Measurements from ENCODE around the gene MYO18B.

MYO18B gene

DNA sequence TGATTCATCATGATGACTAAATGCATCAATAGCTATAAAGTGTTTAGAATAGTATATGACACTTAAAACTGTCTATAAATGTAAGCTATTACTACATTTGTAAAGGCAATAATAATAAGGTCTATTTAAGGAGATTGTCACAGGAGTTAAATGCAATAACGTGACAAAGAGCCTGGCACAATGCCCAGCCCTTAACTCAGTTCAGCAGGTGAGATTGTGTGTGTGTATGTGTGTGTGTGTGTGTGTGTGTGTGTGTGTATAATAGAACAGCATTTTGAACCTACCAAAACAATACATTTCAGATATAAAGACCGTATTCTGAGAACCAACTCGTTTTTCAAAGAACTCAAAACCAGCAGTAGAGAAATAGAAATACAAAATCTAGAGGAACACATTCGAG is 177.5 kb downstream of the MYO18B start:
- H3K27me3 ChIP-seq (ENCODE audit: low read depth, low read length): peaks cover 5% of the 10 kb centered on the region
- no peaks in the 10 kb centered on the region for H3K9me3 ChIP-seq (ENCODE audit: control insufficient read depth in 1 of 2, low read length in 2 of 2)
- H3K36me3 ChIP-seq (ENCODE audit: control insufficient read depth in 1 of 2, insufficient read depth in 2 of 2, low read length in 2 of 2): no peaks in the 10 kb centered on the region
- no peaks in the 10 kb centered on the region for H3K4me1 ChIP-seq (ENCODE audit: control insufficient read depth in 1 of 2, insufficient read depth in 2 of 2, low read length in 2 of 2)
- no peak overlapping the region for H3K27ac ChIP-seq (ENCODE audit: low read length)
- H3K4me3 ChIP-seq (ENCODE audit: low read depth in 1 of 2, low read length in 2 of 2): no peak overlapping the region

DNA sequence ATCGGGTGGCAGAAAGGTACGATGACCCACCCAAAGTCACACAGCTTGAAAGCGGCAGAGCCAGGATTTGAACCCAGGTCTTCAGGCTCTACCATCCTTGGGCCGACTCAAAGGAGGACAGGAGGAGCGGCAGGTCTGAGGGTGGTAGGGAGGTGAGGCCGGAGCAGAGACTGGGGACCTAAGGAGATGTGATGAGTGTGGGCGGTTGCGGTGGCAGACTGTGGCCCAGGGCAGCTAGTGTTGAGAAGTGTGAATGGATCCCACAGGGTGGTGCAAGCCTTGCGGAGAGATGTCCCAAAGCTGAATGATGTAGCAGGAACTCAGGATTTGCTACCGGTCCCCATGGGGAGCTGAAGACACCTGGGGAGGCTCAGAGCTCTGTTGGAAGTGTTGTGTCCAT is 180.2 kb downstream of the MYO18B start:
- H3K27ac ChIP-seq (ENCODE audit: low read length): no peak overlapping the region

DNA sequence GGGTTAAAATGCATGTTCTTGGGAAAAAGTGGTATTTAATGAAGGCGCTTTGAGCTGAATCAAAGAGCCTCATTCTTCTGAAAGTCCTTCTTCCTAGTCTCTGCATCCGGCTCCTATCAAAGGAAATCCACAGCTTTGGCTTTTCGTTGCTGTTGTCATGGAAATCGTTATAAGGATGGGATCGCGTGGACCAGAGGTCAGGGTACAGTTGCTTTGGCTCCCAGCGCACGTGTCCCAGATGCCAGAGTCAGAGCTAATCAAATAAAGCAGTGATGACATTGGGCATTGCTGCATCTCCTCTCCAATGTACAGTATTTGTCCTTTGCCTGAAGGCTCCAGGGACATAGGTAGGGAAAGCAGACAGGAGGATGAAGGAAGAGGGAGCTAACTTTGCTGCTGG is 181.9 kb downstream of the MYO18B start:
- no peak overlapping the region for H3K27ac ChIP-seq (ENCODE audit: low read length)
- peaks cover 5% of the 10 kb centered on the region for H3K27me3 ChIP-seq (ENCODE audit: low read depth, low read length)
- no peaks in the 10 kb centered on the region for H3K4me1 ChIP-seq (ENCODE audit: control insufficient read depth in 1 of 2, insufficient read depth in 2 of 2, low read length in 2 of 2)
- H3K9me3 ChIP-seq (ENCODE audit: control insufficient read depth in 1 of 2, low read length in 2 of 2): peaks cover 0 to 2% of the 10 kb centered on the region in 2 donors
- H3K36me3 ChIP-seq (ENCODE audit: control insufficient read depth in 1 of 2, insufficient read depth in 2 of 2, low read length in 2 of 2): no peaks in the 10 kb centered on the region
- H3K4me3 ChIP-seq (ENCODE audit: low read depth in 1 of 2, low read length in 2 of 2): no peak overlapping the region

More for the DNA sequence above, 180.2 kb downstream of the MYO18B start:
- Histone ChIP-seq H3K4me1 (ENCODE audit: control insufficient read depth in 1 of 2, insufficient read depth in 2 of 2, low read length in 2 of 2) (no peaks in the 10 kb centered on the region), H3K36me3 (ENCODE audit: control insufficient read depth in 1 of 2, insufficient read depth in 2 of 2, low read length in 2 of 2) (no peaks in the 10 kb centered on the region), H3K9me3 (ENCODE audit: control insufficient read depth in 1 of 2, low read length in 2 of 2) (peaks cover 0 to 2% of the 10 kb centered on the region in 2 donors), H3K27me3 (ENCODE audit: low read depth, low read length) (peaks cover 5% of the 10 kb centered on the region), H3K4me3 (ENCODE audit: low read depth in 1 of 2, low read length in 2 of 2) (no peak overlapping the region)

DNA sequence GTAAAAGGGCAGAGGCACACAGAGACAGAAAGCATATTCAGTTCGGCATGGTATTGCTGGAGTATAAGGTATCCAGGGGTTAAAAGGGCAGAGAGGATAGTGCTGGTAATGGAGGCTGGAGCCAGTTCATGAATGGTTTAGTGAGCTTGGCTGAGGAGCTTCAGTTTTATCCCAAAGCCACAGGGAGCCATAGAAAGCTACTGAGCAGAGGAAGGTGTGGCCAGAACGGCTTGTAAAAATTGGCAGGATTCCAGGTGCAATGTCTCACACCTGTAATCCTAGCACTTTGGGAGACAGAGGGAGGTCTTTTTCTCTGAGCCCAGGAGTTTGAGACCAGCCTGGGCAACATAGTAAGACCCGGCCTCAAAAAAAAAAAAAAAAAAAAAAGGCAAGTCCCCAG is 186.1 kb downstream of the MYO18B start:
- no peak overlapping the region for H3K4me3 ChIP-seq (ENCODE audit: low read depth in 1 of 2, low read length in 2 of 2)
- no peak overlapping the region for H3K27ac ChIP-seq (ENCODE audit: low read length)
- peaks cover 0 to 2% of the 10 kb centered on the region in 2 donors for H3K9me3 ChIP-seq (ENCODE audit: control insufficient read depth in 1 of 2, low read length in 2 of 2)
- H3K27me3 ChIP-seq (ENCODE audit: low read depth, low read length): no peaks in the 10 kb centered on the region
- no peaks in the 10 kb centered on the region for H3K4me1 ChIP-seq (ENCODE audit: control insufficient read depth in 1 of 2, insufficient read depth in 2 of 2, low read length in 2 of 2)
- H3K36me3 ChIP-seq (ENCODE audit: control insufficient read depth in 1 of 2, insufficient read depth in 2 of 2, low read length in 2 of 2): no peaks in the 10 kb centered on the region

DNA sequence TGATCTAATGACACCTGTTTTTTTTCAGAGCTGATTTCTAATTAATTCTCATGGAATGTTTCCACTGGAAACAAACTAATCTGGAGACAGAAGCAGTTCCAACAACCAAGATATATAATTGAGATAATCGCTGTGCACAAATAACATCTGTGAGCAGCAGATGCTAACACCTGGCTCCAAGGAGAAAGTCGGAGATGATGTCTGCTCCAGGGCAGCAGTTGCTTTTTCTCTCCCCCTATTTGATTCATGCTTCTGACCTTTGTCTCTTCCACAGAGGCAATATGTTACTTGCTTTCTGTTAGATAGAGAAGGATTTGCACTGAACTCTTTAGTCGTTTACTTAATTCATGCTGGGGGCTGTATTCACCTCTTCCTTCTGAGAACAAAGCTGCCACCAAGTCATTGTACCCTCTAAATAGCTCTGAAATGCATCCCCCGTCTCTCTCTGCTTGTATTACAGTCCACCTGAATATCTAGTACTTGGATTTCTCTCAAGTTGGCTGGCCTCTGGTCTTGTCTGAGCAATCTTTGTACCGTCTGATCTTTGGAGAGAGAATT is 187.4 kb downstream of the MYO18B start:
- Histone ChIP-seq H3K9me3 (ENCODE audit: control insufficient read depth in 1 of 2, low read length in 2 of 2) (peaks cover 0 to 9% of the 10 kb centered on the region in 2 donors), H3K27ac (ENCODE audit: low read length) (no peak overlapping the region), H3K27me3 (ENCODE audit: low read depth, low read length) (peaks cover 4% of the 10 kb centered on the region), H3K4me1 (ENCODE audit: control insufficient read depth in 1 of 2, insufficient read depth in 2 of 2, low read length in 2 of 2) (no peaks in the 10 kb centered on the region), H3K36me3 (ENCODE audit: control insufficient read depth in 1 of 2, insufficient read depth in 2 of 2, low read length in 2 of 2) (no peaks in the 10 kb centered on the region), H3K4me3 (ENCODE audit: low read depth in 1 of 2, low read length in 2 of 2) (no peak overlapping the region)

DNA sequence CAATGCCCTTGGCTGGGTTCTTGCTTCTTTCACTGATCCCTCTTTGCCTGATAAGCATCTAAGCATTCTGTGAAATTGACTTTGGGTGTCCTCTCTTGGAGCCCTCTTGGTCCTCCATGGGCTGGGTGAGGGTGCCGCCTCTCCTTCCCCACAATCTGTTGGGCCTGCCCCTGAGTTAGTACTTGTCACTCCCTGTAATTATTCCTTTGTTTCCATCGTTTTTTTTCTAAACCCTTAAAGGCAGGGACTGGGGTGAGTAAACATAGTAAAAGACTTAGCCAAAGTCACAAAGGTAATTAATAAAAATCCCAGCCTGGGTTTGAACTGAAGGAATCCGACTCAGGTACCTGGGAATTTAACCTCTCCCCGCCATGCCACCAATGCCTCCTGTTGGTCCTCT is 188.1 kb downstream of the MYO18B start:
- H3K27me3 ChIP-seq (ENCODE audit: low read depth, low read length): peaks cover 4% of the 10 kb centered on the region
- no peak overlapping the region for H3K4me3 ChIP-seq (ENCODE audit: low read depth in 1 of 2, low read length in 2 of 2)
- H3K27ac ChIP-seq (ENCODE audit: low read length): no peak overlapping the region
- peaks cover 0 to 9% of the 10 kb centered on the region in 2 donors for H3K9me3 ChIP-seq (ENCODE audit: control insufficient read depth in 1 of 2, low read length in 2 of 2)
- H3K36me3 ChIP-seq (ENCODE audit: control insufficient read depth in 1 of 2, insufficient read depth in 2 of 2, low read length in 2 of 2): no peaks in the 10 kb centered on the region
- no peaks in the 10 kb centered on the region for H3K4me1 ChIP-seq (ENCODE audit: control insufficient read depth in 1 of 2, insufficient read depth in 2 of 2, low read length in 2 of 2)

DNA sequence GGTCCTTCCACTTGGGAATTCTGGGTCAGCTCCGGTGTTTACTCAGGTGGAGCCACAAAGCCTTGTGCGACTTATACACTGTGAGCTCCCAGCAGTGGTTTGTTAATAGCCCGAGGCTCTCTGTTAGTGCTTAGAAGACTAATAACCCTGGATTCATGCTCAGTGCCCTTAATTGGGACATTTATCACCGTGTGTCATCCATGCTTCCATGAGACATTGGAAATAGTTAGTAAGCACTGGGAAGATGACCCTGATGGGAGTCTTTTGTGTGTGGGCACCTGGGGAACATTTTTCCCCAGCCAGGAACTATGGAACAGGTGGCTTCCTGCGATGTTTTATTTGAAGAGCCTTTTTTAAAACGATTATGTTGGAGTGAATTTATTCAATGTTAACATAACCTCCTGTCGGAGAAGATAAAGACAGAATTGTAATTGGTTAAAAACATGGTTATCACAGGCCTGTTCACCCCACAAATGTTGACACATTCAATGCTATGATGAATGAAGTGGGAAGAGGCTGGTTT is 188.9 kb downstream of the MYO18B start:
- Histone ChIP-seq H3K4me3 (ENCODE audit: low read depth in 1 of 2, low read length in 2 of 2) (no peak overlapping the region), H3K27ac (ENCODE audit: low read length) (no peak overlapping the region), H3K4me1 (ENCODE audit: control insufficient read depth in 1 of 2, insufficient read depth in 2 of 2, low read length in 2 of 2) (no peaks in the 10 kb centered on the region), H3K27me3 (ENCODE audit: low read depth, low read length) (peaks cover 4% of the 10 kb centered on the region), H3K9me3 (ENCODE audit: control insufficient read depth in 1 of 2, low read length in 2 of 2) (peaks cover 0 to 9% of the 10 kb centered on the region in 2 donors), H3K36me3 (ENCODE audit: control insufficient read depth in 1 of 2, insufficient read depth in 2 of 2, low read length in 2 of 2) (no peaks in the 10 kb centered on the region)

DNA sequence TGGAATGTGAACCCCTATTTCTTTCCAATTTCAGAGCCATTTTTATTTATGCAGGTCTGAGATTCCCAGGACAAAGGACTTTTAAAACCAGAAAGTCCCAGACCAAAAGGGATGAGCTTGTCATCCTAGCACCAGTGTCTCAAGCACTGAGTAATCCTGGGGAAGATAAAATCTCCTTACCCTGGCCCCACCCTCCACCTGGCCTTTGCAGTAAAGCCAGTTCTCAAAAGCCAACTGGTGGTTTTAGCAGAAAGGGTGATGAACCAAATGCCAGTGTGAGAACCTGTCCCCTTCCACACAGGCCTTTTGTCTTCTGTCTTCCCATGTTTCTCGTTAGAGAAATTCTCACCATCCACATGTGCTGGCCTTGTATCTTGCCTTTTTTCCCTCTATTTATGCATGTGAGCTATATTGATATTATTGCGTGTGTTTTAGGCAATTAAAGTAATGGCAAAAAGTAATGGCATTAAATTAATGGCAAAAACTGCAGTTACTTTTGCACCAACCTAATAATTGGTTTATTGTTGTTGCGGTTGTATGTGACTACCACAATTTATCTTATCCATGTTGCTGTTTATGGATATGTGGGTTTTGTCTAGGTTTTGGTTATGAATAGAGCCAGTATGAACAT is 191.3 kb downstream of the MYO18B start:
- H3K4me1 ChIP-seq (ENCODE audit: control insufficient read depth in 1 of 2, insufficient read depth in 2 of 2, low read length in 2 of 2): no peaks in the 10 kb centered on the region
- H3K27ac ChIP-seq (ENCODE audit: low read length): no peak overlapping the region
- H3K4me3 ChIP-seq (ENCODE audit: low read depth in 1 of 2, low read length in 2 of 2): no peak overlapping the region
- H3K27me3 ChIP-seq (ENCODE audit: low read depth, low read length): peaks cover 4% of the 10 kb centered on the region
- no peaks in the 10 kb centered on the region for H3K36me3 ChIP-seq (ENCODE audit: control insufficient read depth in 1 of 2, insufficient read depth in 2 of 2, low read length in 2 of 2)
- peaks cover 0 to 8% of the 10 kb centered on the region in 2 donors for H3K9me3 ChIP-seq (ENCODE audit: control insufficient read depth in 1 of 2, low read length in 2 of 2)

DNA sequence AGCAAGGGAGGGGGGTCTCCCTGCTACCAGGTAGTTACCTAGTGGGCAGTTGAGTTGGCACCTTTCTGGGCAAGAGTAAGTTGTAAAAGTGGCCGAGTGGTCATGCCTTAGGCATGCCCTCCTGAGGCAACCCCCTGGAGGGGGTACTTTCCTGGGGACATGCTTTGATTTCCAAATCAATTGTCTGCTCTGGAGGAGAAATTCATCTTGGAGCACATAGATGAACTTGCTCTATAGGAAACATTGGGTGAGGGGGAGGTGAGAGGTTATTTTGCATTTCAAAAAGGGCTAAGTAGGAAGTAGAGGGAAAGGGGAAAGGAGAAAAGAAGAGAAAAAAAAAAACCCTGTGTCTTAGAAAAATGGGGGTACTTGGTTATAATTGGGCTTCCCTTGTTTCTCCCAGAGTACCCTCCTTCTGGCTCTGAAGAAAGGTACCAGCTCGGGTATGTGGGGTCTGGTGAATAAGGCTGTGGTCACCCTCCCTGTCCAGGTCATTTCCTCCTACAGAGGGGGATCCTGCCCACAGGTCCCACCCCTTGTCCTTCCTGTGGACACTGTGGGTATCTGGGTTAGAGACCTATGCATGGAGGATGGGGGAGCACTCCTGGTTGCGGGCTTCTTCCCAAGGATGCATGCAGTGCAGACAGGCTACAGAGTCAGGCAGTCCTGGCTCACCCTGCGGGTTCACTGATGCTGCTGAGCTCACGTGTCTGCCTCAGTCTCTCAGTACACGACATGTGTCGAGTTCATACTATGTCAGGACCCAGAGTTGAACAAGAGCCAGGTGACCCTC is 193.5 kb downstream of the MYO18B start:
- H3K36me3 ChIP-seq (ENCODE audit: control insufficient read depth in 1 of 2, insufficient read depth in 2 of 2, low read length in 2 of 2): no peaks in the 10 kb centered on the region
- no peak overlapping the region for H3K4me3 ChIP-seq (ENCODE audit: low read depth in 1 of 2, low read length in 2 of 2)
- no peaks in the 10 kb centered on the region for H3K4me1 ChIP-seq (ENCODE audit: control insufficient read depth in 1 of 2, insufficient read depth in 2 of 2, low read length in 2 of 2)
- H3K27me3 ChIP-seq (ENCODE audit: low read depth, low read length): peaks cover 4% of the 10 kb centered on the region
- H3K27ac ChIP-seq (ENCODE audit: low read length): no peak overlapping the region
- peaks cover 0 to 8% of the 10 kb centered on the region in 2 donors for H3K9me3 ChIP-seq (ENCODE audit: control insufficient read depth in 1 of 2, low read length in 2 of 2)

DNA sequence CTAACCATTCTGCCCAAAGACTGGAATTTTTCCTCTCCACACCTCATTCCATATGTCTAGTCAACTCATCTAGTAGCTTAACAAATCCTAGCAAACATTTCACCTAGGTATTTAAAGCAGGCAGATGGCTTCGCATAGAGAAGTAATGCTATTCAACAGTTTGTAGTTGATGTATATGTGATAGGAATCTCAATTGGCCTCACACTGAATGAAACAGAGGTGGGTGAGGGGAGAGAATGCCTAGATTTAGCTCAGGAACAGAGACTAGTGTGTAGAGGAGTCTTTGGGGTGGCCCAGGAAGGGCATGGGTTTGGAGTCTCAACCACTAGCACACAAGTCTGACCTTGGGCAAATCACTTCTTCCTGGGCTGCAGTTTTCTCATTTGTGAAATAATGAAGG is 196.2 kb downstream of the MYO18B start:
- no peak overlapping the region for H3K4me3 ChIP-seq (ENCODE audit: low read depth in 1 of 2, low read length in 2 of 2)
- no peaks in the 10 kb centered on the region for H3K36me3 ChIP-seq (ENCODE audit: control insufficient read depth in 1 of 2, insufficient read depth in 2 of 2, low read length in 2 of 2)

DNA sequence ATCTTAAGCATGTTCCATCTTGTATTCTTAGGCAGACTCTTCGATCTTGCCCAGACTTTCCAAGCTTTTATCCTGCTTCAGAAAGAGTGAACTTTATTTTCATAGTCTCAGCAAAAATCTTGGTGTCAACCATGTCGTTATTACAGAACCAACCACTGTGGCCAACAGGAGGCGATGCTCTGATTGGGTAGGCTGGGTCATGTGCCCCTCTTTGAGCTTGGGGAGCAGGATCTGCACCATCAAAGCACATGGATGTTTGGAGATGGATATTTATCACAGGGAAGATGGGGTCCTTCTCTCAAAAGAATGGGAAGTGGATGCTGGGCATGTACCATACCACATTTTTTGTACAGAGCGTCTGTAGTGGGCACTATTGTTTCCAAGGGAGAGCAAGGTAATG is 197.4 kb downstream of the MYO18B start:
- no peaks in the 10 kb centered on the region for H3K27me3 ChIP-seq (ENCODE audit: low read depth, low read length)

More for the DNA sequence above, 196.2 kb downstream of the MYO18B start:
- Histone ChIP-seq H3K27ac (ENCODE audit: low read length) (no peak overlapping the region), H3K27me3 (ENCODE audit: low read depth, low read length) (peaks cover 4% of the 10 kb centered on the region), H3K4me1 (ENCODE audit: control insufficient read depth in 1 of 2, insufficient read depth in 2 of 2, low read length in 2 of 2) (peaks cover 0 to 10% of the 10 kb centered on the region in 2 donors), H3K9me3 (ENCODE audit: control insufficient read depth in 1 of 2, low read length in 2 of 2) (peaks cover 0 to 8% of the 10 kb centered on the region in 2 donors)

More for the DNA sequence above, 197.4 kb downstream of the MYO18B start:
- no peaks in the 10 kb centered on the region for H3K36me3 ChIP-seq (ENCODE audit: control insufficient read depth in 1 of 2, insufficient read depth in 2 of 2, low read length in 2 of 2)
- no peak overlapping the region for H3K4me3 ChIP-seq (ENCODE audit: low read depth in 1 of 2, low read length in 2 of 2)
- H3K9me3 ChIP-seq (ENCODE audit: control insufficient read depth in 1 of 2, low read length in 2 of 2): no peaks in the 10 kb centered on the region
- no peak overlapping the region for H3K27ac ChIP-seq (ENCODE audit: low read length)
- peaks cover 0 to 12% of the 10 kb centered on the region in 2 donors for H3K4me1 ChIP-seq (ENCODE audit: control insufficient read depth in 1 of 2, insufficient read depth in 2 of 2, low read length in 2 of 2)

Measured in muscle layer of duodenum (tissue), 2 donors.